ENCODE data around the gene FKRP. TPM values are rescaled to one million over a fixed set of nuclear protein-coding genes. Genes with fewer than 3 reads are reported as not detected.

Gene FKRP
- 8.6 and 9.0 TPM in 2 replicates for total RNA-seq

GRCh38 chr19:46745521-46746280 is at the start of gene FKRP:
TSS of gene FKRP (plus strand) at chr19:46746057. CDS start at chr19:46755451, 9,394 bp downstream.

GRCh38 chr19:46717034-46717715 is 28.7 kb upstream of the FKRP start, which contains the start of gene PRKD2:
TSS of gene PRKD2 (minus strand) at chr19:46717114. CDS start at chr19:46716370, 744 bp downstream.

GRCh38 chr19:46746281-46747057 is 612 bp downstream of the FKRP start, which contains the start of gene STRN4:
TSS of gene STRN4 (minus strand) at chr19:46746450. CDS start at chr19:46746430, 20 bp downstream.

GRCh38 chr19:46788262-46788967 is 42.6 kb downstream of the FKRP start, which contains the start of gene SLC1A5:
TSS of gene SLC1A5 (minus strand) at chr19:46788594. CDS start at chr19:46787965, 629 bp downstream.

Other genes with a start within 250 kb of the FKRP start
- 179 and 253 TPM in 2 replicates for gene CALM3, start 144.7 kb upstream of the FKRP start, total RNA-seq
- gene PTGIR, start 121.0 kb upstream of the FKRP start, total RNA-seq, result 0.77 and 0.95 TPM in 2 replicates
- not detected in 2 replicates for gene GNG8, start 109.9 kb upstream of the FKRP start, total RNA-seq
- gene DACT3, start 84.9 kb upstream of the FKRP start, total RNA-seq, result 3.3 and 4.6 TPM in 2 replicates
- gene PRKD2, start 28.9 kb upstream of the FKRP start, total RNA-seq, result 14.4 and 14.5 TPM in 2 replicates
- 52.0 and 63.6 TPM in 2 replicates for gene STRN4, start 393 bp downstream of the FKRP start, total RNA-seq
- gene SLC1A5, start 42.5 kb downstream of the FKRP start, total RNA-seq, result 78.7 and 213 TPM in 2 replicates
- 155 and 191 TPM in 2 replicates for gene AP2S1, start 104.8 kb downstream of the FKRP start, total RNA-seq
- 23.5 and 28.0 TPM in 2 replicates for gene ARHGAP35, start 114.9 kb downstream of the FKRP start, total RNA-seq

Data from bronchial smooth muscle cell (primary cell).